GM12878 (cell line): ENCODE data around the gene SGIP1. TPM values are rescaled to one million over a fixed set of nuclear protein-coding genes. Genes with fewer than 3 reads are reported as not detected.

Experiments used
- BACH1 ChIP-seq: fragments of 450-650 bp; IDR thresholded peaks from 2 replicates; pipeline ENCODE4 v1.6.1; 2017; ENCODE audit warnings: mild to moderate bottlenecking, borderline replicate concordance
- CBX3 ChIP-seq: fragments of 200-600 bp; sonication (generic); IDR thresholded peaks from 2 replicates; pipeline ENCODE4 v1.6.1; 2016; ENCODE audit warnings: low read depth, borderline replicate concordance
- CEBPZ ChIP-seq: fragments of 150-350 bp; IDR thresholded peaks from 2 replicates; pipeline ENCODE4 v1.6.1; 2016; ENCODE audit warnings: low read depth, low read length
- E2F4 ChIP-seq: IDR thresholded peaks from 2 replicates; pipeline ENCODE4 v1.6.1; 2012; ENCODE audit warnings: low read depth, low read length, improper control_type of control experiment
- ELK1 ChIP-seq: IDR thresholded peaks from 2 replicates; pipeline ENCODE4 v1.6.1; 2012; ENCODE audit warnings: low read depth, low read length, improper control_type of control experiment
- GABPA ChIP-seq: IDR thresholded peaks from 2 replicates; pipeline ENCODE4 v1.6.1; 2014; ENCODE audit warnings: antibody characterized with exemption, low read depth, mild to moderate bottlenecking, inconsistent platforms
- IKZF1 ChIP-seq: fragments of 450-650 bp; conservative IDR thresholded peaks from 2 replicates; pipeline ENCODE4 v1.6.1; 2017; ENCODE audit warnings: antibody characterized with exemption, mild to moderate bottlenecking
- IKZF2 ChIP-seq, 2 experiments: fragments of 450-650 bp; IDR thresholded peaks; 2 replicates each; pipeline ENCODE4 v1.6.1; 2017; ENCODE audit warnings: mild to moderate bottlenecking in 2 of 2, moderate library complexity in 2 of 2
- IRF5 ChIP-seq: fragments of 450-650 bp; IDR thresholded peaks from 2 replicates; pipeline ENCODE4 v1.6.1; 2017; ENCODE audit warnings: borderline replicate concordance
- KAT2A ChIP-seq: conservative IDR thresholded peaks from 2 replicates; pipeline ENCODE4 v1.6.1; 2011; ENCODE audit warnings: low read depth, low read length; ENCODE audit not compliant: control insufficient read depth
- MAX ChIP-seq: IDR thresholded peaks from 2 replicates; pipeline ENCODE4 v1.6.1; 2012; ENCODE audit warnings: low read depth, low read length, improper control_type of control experiment
- MTA2 ChIP-seq: fragments of 450-650 bp; IDR thresholded peaks from 2 replicates; pipeline ENCODE4 v1.6.1; 2016; ENCODE audit warnings: low read depth, mild to moderate bottlenecking, moderate library complexity
- MXI1 ChIP-seq: fragments of 150-350 bp; IDR thresholded peaks from 2 replicates; pipeline ENCODE4 v1.6.1; 2011; ENCODE audit warnings: low read depth, mild to moderate bottlenecking, inconsistent platforms, low read length, improper control_type of control experiment
- PAX8 ChIP-seq: fragments of 450-650 bp; IDR thresholded peaks from 2 replicates; pipeline ENCODE4 v1.6.1; 2017; ENCODE audit warnings: mild to moderate bottlenecking, moderate library complexity
- RAD51 ChIP-seq: fragments of 450-650 bp; IDR thresholded peaks from 2 replicates; pipeline ENCODE4 v1.6.1; 2016; ENCODE audit warnings: moderate library complexity, mild to moderate bottlenecking, inconsistent platforms
- RB1 ChIP-seq: fragments of 450-650 bp; formaldehyde crosslinking; IDR thresholded peaks from 2 replicates; pipeline ENCODE4 v1.6.1; 2017; ENCODE audit warnings: mild to moderate bottlenecking, borderline replicate concordance
- RFX5 ChIP-seq: IDR thresholded peaks from 2 replicates; pipeline ENCODE4 v1.6.1; 2011; ENCODE audit warnings: low read depth, low read length, improper control_type of control experiment
- RUNX3 ChIP-seq: IDR thresholded peaks from 2 replicates; pipeline ENCODE4 v1.6.1; 2012; ENCODE audit warnings: low read length, inconsistent platforms
- SMAD5 ChIP-seq: IDR thresholded peaks from 2 replicates; pipeline ENCODE4 v1.6.1; 2016; ENCODE audit warnings: antibody characterized with exemption, low read depth
- SPI1 ChIP-seq: IDR thresholded peaks from 2 replicates; pipeline ENCODE4 v1.6.1; 2011; ENCODE audit warnings: low read depth, mild to moderate bottlenecking, low read length, moderate library complexity, borderline replicate concordance; ENCODE audit not compliant: insufficient read depth
- SREBF2 ChIP-seq: IDR thresholded peaks from 2 replicates; pipeline ENCODE4 v1.6.1; 2012; ENCODE audit warnings: mild to moderate bottlenecking, low read length
- SRF ChIP-seq, 2 experiments: IDR thresholded peaks; 2 replicates each; pipeline ENCODE4 v1.6.1; 2011; ENCODE audit warnings: low read depth in 2 of 2, low read length in 2 of 2, mild to moderate bottlenecking in 1 of 2, moderate library complexity in 1 of 2
- TCF3 ChIP-seq: IDR thresholded peaks from 2 replicates; pipeline ENCODE4 v1.6.1; 2012; ENCODE audit warnings: low read depth, mild to moderate bottlenecking, low read length, borderline replicate concordance; ENCODE audit not compliant: insufficient read depth
- ZNF24 ChIP-seq: fragments of 450-650 bp; IDR thresholded peaks from 2 replicates; pipeline ENCODE4 v1.6.1; 2017; ENCODE audit warnings: antibody characterized with exemption, mild to moderate bottlenecking
- ZNF622 ChIP-seq: fragments of 450-650 bp; IDR thresholded peaks from 2 replicates; pipeline ENCODE4 v1.6.1; 2017; ENCODE audit warnings: mild to moderate bottlenecking, inconsistent platforms
- ZSCAN29 ChIP-seq: fragments of 450-650 bp; IDR thresholded peaks from 2 replicates; pipeline ENCODE4 v1.6.1; 2017; ENCODE audit warnings: mild to moderate bottlenecking, moderate library complexity
- polyA plus RNA-seq, 11 experiments: library from polyadenylated mRNA; depleted of rRNA in 4 of 11; unstranded in 6 of 11; stranded (reverse) in 5 of 11; fragments of >200 nt; fragmentation: Nextera tagmentation in 4 of 11; fragmentation: Illumina TruSeq in 1 of 11; extraction: Ambion mirVana in 4 of 11; extraction: Trizol in 1 of 11; gene quantifications; 1 replicate in 1 of 11; 2 replicates in 10 of 11; pipeline versions ENCODE4 v1.2.1 to v1.2.3, GENCODE V29; 2011 to 2016; ENCODE audit warnings: inconsistent platforms in 2 of 11, missing spikeins in 2 of 11, low read depth in 1 of 11
- total RNA-seq, 4 experiments: library from RNA; depleted of rRNA in 3 of 4; stranded (reverse); fragments of >200 nt in 3 of 4; fragmentation: Illumina TruSeq in 1 of 4; extraction: Trizol in 1 of 4; gene quantifications; 2 replicates each; pipeline versions ENCODE4 v1.2.1 to v1.2.3, GENCODE V29; 2013 to 2021

Gene SGIP1
- total and polyA plus RNA-seq, 10 of the 15 experiments (the other 5 are each of a cell fraction or from before 2014, with no cell fraction given): 0.15 TPM; not detected in 9

GRCh38 chr1:66648901-66649595 is 115.1 kb downstream of the SGIP1 start (continued):
- no peak for TF ChIP-seq PAX8
- no peak for TF ChIP-seq BACH1
- TF ChIP-seq TCF3: no peak
- no peak for TF ChIP-seq IRF5
- TF ChIP-seq RUNX3: peak; percentile 61
- no peak for TF ChIP-seq KAT2A
- no peak for TF ChIP-seq CEBPZ
- no peak for TF ChIP-seq SMAD5
- no peak for TF ChIP-seq ZSCAN29
- TF ChIP-seq ZNF24: peak; percentile 88
- TF ChIP-seq RB1: no peak
- no peak for TF ChIP-seq MXI1
- TF ChIP-seq SRF (IDR thresholded peaks at IDR 0.05; ENCODE audit: low read depth in 2 of 2, low read length in 2 of 2): no peak
- peak; percentile 90 for TF ChIP-seq SPI1
- TF ChIP-seq IKZF2 (IDR thresholded peaks at IDR 0.05): peak in 1 of 2 experiments; percentile 36; a peak in 1 of 4 replicates
- TF ChIP-seq ZNF622: no peak
- TF ChIP-seq RFX5: no peak
- TF ChIP-seq SREBF2: no peak
- no peak for TF ChIP-seq GABPA
- TF ChIP-seq RAD51: no peak
- 0 out of 2 replicates have a peak, but pooled peaks have one; percentile 16 for TF ChIP-seq IKZF1
- no peak for TF ChIP-seq MAX
- no peak for TF ChIP-seq ELK1
- no peak for TF ChIP-seq E2F4
- TF ChIP-seq CBX3: no peak
- TF ChIP-seq MTA2: peak; percentile 38; the same call in 1 of the 2 replicates
